ENCODE data around the gene LDHD.

Gene LDHD

DNA sequence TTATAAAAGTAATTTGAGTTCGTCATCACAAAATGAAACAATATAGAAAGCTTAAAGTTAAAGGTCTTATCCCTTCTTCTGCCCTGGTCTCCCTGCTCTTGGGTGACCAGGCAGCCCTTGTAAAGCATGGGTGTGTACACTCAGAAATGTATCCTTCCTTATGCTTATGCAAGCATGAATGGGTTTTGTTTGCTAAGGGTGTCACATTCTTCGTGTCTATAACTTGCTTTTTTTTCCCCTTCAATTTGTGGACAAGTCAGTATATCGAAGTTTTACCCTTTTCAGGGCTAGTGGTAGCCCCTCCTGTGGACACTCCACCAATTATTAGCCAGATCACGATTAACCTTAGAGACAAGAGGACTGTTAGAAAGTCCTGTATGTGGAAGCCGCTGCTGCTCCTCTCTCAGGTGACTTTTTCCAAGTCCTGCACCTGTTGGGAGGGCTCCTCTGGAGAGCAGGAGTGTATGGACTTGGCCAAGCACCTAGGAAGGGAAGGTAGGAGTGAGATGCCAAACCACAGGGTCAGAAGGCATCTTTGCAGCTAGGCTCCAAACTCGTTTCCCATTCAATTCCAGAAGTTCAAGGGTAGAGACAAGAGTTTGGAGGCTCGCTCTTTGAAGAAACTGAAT lies 50.9 kb downstream of the LDHD start:
- Histone ChIP-seq H3K9me3 (ENCODE audit: control insufficient read depth, insufficient read depth, low read depth, low read length) (0 out of 2 replicates have a peak, but pooled peaks cover 4% of the 10 kb centered on the region), H3K36me3 (ENCODE audit: control insufficient read depth, insufficient read depth, low read length) (no peaks in the 10 kb centered on the region), H3K4me1 (ENCODE audit: control insufficient read depth, insufficient read depth, low read length) (peaks cover 17% of the 10 kb centered on the region; the same call in 1 of the 2 replicates), H3K27ac (ENCODE audit: low read depth, low read length) (no peak overlapping the region), H3K27me3 (ENCODE audit: control insufficient read depth, insufficient read depth, low read length) (no peaks in the 10 kb centered on the region), H3K4me3 (ENCODE audit: low read depth, low read length) (no peak overlapping the region), H3K9ac (ENCODE audit: low read length) (no peak overlapping the region)

DNA sequence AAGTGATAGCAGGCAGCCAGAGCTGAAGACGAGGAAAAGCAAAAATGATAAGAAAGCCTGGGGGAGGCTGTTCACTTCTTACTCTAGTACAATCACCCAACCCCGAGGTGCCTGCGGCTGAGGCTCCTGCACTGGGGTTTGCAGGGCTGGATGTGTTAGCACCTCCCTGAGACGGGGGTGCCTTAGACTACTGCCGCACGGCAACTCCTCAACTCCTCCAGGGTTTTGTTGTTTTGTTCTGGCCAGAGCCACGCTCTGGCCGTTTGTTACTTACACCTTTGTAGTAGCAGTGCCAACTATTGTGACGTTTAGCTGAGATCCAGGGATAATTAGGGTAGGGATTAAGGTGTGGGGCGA lies 51.5 kb downstream of the LDHD start:
- Histone ChIP-seq H3K9me3 (ENCODE audit: control insufficient read depth, insufficient read depth, low read depth, low read length) (0 out of 2 replicates have a peak, but pooled peaks cover 4% of the 10 kb centered on the region), H3K4me1 (ENCODE audit: control insufficient read depth, insufficient read depth, low read length) (peaks cover 17% of the 10 kb centered on the region; the same call in 1 of the 2 replicates), H3K27me3 (ENCODE audit: control insufficient read depth, insufficient read depth, low read length) (no peaks in the 10 kb centered on the region), H3K4me3 (ENCODE audit: low read depth, low read length) (no peak overlapping the region), H3K9ac (ENCODE audit: low read length) (no peak overlapping the region), H3K36me3 (ENCODE audit: control insufficient read depth, insufficient read depth, low read length) (no peaks in the 10 kb centered on the region), H3K27ac (ENCODE audit: low read depth, low read length) (no peak overlapping the region)

DNA sequence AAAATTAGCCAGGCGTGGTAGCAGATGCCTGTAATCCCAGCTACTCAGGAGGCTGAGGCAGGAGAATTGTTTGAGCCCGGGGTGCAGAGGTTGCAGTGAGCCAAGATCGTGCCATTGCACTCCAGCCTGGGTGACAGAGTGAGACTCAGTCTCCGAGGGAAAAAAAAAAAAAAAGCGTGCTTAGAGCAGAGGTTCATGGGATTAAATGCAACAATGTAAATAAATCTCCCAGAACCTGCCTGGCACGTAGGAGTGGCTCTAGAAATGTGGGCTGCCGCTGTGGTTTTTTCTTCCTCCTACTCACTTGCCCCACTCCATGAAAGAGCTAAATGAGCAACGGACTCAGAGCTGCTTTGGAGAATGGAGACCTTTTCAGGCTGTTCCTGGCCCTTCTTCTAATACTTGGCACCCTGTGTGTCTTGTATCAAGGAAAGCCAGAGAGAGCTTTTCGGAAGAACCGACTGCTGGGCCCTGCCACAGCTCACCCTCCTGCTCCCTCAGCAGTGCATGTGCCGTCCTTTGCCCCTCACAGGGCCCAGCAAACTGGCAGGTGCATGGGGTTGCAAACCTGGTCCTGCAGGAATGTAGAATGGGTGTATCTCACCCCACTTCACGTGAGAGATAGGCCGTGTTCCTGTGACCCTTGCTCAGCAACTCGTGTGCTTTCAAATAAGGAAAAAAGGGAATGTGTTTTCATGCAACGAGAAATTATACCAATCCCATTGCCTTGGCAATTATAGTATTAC lies 52.0 kb downstream of the LDHD start:
- Histone ChIP-seq H3K4me1 (ENCODE audit: control insufficient read depth, insufficient read depth, low read length) (peaks cover 17% of the 10 kb centered on the region; the same call in 1 of the 2 replicates), H3K36me3 (ENCODE audit: control insufficient read depth, insufficient read depth, low read length) (no peaks in the 10 kb centered on the region), H3K27me3 (ENCODE audit: control insufficient read depth, insufficient read depth, low read length) (no peaks in the 10 kb centered on the region), H3K9me3 (ENCODE audit: control insufficient read depth, insufficient read depth, low read depth, low read length) (0 out of 2 replicates have a peak, but pooled peaks cover 4% of the 10 kb centered on the region), H3K27ac (ENCODE audit: low read depth, low read length) (no peak overlapping the region), H3K9ac (ENCODE audit: low read length) (no peak overlapping the region), H3K4me3 (ENCODE audit: low read depth, low read length) (no peak overlapping the region)

DNA sequence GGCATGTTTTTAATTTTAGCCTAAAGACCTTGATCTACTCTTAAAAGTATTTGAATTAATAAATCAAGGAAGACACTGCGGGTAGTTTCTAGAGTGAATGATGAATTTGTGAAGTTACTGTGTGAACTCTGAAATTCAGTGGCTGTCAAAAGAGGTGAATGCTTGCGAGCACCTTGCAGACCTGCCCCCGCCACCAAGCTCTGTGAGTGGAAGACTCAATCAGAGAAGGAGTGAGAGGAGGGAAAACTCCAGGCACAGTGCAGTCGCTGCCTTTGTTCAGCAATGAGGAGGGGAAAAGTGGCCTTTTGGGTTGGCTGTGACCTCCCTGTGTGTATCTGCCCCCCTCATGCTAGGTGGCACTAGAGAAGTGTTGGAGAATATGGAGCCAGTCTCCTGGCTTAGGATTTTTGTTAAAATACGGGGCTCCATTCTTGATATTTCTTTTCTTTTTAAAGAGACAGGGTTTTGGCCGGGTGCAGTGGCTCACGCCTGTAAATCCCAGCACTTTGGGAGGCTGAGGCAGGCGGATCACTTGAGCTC lies 53.0 kb downstream of the LDHD start:
- H3K27ac ChIP-seq (ENCODE audit: low read depth, low read length) = no peak overlapping the region
- no peak overlapping the region for H3K9ac ChIP-seq (ENCODE audit: low read length)
- H3K36me3 ChIP-seq (ENCODE audit: control insufficient read depth, insufficient read depth, low read length) = no peaks in the 10 kb centered on the region
- H3K4me3 ChIP-seq (ENCODE audit: low read depth, low read length) = no peak overlapping the region
- H3K27me3 ChIP-seq (ENCODE audit: control insufficient read depth, insufficient read depth, low read length) = no peaks in the 10 kb centered on the region
- peaks cover 17% of the 10 kb centered on the region; the same call in 1 of the 2 replicates for H3K4me1 ChIP-seq (ENCODE audit: control insufficient read depth, insufficient read depth, low read length)
- H3K9me3 ChIP-seq (ENCODE audit: control insufficient read depth, insufficient read depth, low read depth, low read length) = 0 out of 2 replicates have a peak, but pooled peaks cover 4% of the 10 kb centered on the region

DNA sequence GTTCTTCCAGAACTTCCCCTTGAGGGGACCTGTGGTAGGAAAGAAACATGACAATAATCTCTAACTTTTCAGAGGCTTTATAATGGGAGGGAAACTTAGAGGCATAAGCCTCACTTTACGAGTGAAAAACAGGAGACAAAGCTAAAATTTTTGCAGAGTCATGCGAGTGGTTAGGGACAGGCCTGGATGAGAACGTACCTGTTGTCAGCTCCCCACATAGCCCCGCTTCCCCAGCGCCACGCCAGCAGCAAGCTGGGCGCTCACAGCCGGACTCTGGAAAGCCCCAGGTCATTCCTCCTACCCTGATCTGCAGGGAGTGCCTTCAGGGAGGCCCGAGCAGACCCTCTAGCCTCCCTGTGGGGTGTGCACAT lies 53.6 kb downstream of the LDHD start:
- Histone ChIP-seq H3K27me3 (ENCODE audit: control insufficient read depth, insufficient read depth, low read length) (no peaks in the 10 kb centered on the region), H3K4me3 (ENCODE audit: low read depth, low read length) (no peak overlapping the region), H3K9ac (ENCODE audit: low read length) (no peak overlapping the region), H3K27ac (ENCODE audit: low read depth, low read length) (no peak overlapping the region), H3K4me1 (ENCODE audit: control insufficient read depth, insufficient read depth, low read length) (peaks cover 17% of the 10 kb centered on the region; the same call in 1 of the 2 replicates), H3K9me3 (ENCODE audit: control insufficient read depth, insufficient read depth, low read depth, low read length) (0 out of 2 replicates have a peak, but pooled peaks cover 4% of the 10 kb centered on the region), H3K36me3 (ENCODE audit: control insufficient read depth, insufficient read depth, low read length) (no peaks in the 10 kb centered on the region)

DNA sequence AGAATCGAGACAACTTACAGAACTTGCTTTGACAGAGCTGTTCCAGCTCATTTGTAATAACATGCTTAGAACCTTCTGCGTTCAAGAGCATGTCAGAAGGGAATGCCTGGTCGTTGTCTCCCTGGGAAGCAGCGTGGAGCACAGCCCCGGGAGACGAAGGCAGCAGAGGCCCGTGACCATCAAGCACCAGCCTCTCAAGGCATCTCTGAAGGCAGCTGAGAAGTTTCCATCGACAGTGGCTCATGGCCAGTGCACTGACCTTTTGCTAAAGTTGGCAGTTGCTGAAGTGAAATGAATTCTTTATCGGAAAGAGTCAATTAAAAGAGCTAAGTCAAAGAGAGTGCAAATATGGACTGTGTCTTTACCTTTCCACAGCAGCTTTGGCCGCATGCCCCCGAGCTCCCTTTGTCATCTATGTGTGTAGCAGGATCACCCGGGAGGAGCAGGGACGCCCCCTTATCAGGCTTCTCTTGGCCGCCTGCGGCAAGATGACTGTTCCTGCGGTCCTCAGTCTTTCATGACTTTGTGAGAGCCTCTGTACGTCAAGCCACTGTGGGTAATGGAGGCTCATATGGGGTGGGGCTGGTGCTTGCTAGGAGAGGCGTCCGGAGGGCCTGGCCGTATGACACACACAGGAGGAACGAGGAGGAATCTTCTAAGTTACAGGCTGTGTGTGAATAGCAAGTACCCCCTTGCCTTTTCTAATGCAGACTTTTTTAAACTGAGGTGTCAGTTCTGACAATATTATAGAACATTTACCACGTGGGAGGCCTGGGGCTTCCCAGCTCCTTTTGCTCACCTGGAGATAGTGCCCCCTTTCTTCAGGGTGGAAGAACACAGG lies 54.2 kb downstream of the LDHD start:
- Histone ChIP-seq H3K4me3 (ENCODE audit: low read depth, low read length) (no peak overlapping the region), H3K9me3 (ENCODE audit: control insufficient read depth, insufficient read depth, low read depth, low read length) (0 out of 2 replicates have a peak, but pooled peaks cover 4% of the 10 kb centered on the region), H3K36me3 (ENCODE audit: control insufficient read depth, insufficient read depth, low read length) (no peaks in the 10 kb centered on the region), H3K4me1 (ENCODE audit: control insufficient read depth, insufficient read depth, low read length) (peaks cover 17% of the 10 kb centered on the region; the same call in 1 of the 2 replicates), H3K27me3 (ENCODE audit: control insufficient read depth, insufficient read depth, low read length) (no peaks in the 10 kb centered on the region), H3K27ac (ENCODE audit: low read depth, low read length) (no peak overlapping the region), H3K9ac (ENCODE audit: low read length) (no peak overlapping the region)

Data from HUES6 (cell line).